HG02759 (cell line): Measurements from ENCODE around the gene RHBDD1.

ENCODE experiments used
- ATAC-seq: cut with Tn5 transposase; IDR thresholded peaks from one replicate; pipeline ENCODE4 v1.9.1; 2021; ENCODE audit warnings: mild to moderate bottlenecking, moderate library complexity; ENCODE audit not compliant: unreplicated experiment

The RHBDD1 gene

DNA sequence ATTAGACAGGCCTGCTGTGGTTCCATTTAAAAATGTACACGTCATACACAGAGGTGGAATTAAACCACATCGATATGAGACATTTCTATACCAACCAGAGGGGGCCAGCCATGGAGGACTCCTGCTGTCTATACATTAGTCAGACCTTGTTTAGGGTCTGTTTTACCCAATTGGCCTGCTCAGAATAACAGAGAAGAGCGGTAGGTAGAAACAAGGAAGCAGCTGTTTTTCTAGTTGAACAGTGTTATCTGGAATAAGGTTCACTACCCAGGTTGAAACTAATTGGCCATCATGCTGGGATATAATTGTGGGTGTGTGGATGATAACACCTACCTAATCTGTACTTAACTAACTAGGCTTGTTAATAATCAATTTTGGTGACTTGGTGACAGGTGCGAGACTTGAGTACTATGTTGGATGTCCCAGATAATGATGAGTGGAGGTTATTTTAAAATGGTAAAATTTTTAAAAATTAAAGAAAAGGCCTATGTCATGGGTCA, 47.5 kb downstream of the RHBDD1 start:
- ATAC-seq: no peak

DNA sequence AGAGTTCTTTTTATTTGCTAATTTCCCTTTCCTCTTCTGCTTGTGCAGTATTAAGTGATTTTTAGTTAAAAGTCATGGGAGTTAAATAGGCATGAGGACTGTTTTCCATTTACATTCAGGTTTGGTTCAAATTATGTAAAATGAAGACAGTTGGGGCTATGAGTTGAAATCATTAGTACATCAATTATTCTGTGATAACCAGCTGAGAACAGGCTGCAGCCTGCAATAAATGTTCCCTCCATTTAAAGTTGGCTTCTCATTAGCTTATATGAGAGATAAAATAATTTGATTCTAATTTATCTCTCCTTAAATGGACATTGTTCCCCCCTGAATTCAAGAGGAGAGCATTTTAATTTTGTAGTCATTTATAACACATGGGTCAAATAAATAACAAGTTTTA, 48.3 kb downstream of the RHBDD1 start:
- ATAC-seq: no peak

DNA sequence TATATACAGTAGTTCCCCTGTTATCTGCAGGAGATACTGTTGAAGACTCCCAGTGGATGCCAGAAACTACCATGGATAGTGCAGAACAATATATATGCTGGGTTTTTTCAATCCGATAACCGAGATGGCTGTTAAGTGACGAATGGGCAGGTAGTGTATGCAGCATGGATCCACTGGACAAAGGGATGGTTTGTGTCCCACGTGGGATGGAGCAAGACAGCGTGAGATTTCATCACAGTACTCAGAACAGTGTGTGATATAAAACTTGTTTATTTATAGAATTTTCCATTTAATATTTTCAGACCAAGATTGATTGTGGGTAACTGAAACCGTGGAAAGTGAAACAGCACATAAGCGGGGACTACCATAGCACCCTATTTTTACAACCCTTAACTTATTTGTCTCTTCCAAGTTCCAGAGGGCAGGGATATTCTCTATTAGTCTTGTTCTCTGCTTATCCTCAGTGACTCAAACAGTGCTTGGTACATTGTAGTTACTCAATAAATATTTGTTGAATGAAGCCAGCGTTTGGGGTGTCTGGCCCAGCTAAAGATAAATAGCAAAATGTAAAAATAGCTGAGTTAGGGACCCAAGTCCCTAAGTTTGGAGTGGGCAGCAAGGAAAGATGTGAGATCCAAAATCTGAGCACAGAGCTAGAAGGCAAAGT, 50.0 kb downstream of the RHBDD1 start:
- ATAC-seq: no peak

DNA sequence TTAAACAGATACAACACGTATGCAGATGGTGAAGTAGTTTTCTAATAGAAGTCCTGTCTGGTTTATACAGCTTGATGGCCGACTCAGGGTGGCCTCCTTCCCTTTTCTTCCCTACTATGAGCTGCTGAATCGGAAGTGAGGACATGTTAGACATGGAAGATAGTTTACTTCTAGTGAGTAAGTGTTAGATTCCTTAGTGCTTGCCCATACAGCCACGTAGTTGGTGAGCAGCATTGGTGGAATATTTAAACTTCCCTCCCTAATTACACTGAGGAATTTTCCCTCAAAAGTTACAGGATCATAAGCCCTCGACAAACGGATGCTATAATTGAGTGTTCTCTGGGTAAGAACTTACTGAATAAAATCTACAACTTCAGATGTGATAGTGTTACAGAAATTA, 52.1 kb downstream of the RHBDD1 start:
- no peak for ATAC-seq

DNA sequence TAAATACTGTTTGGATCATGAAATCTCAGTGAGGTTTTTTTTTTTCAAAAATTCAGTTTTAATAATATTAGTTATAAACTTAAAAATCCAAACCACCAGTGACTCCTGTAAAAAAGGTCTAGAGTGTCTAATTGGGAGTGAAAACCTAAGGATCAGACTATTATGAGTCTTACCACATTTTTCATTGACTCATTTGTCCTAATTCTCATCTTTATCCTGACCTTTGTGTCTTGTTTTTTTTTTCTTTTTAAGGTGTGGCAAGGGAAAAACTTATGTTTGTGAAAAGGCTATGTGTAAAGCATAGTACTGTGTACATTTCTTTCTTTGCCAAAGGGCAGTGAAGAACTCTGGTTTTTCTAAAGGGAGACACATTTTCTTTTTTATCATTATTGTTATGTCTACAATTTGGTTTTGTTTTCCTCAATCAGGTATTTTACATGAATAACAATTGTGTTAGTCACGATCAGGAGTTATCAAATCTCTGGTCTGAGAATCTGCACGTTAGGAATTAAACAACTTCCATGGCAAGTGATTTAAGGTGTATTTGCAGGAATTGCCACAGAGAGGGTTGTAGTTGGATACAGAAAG, 52.6 kb downstream of the RHBDD1 start:
- no peak for ATAC-seq

DNA sequence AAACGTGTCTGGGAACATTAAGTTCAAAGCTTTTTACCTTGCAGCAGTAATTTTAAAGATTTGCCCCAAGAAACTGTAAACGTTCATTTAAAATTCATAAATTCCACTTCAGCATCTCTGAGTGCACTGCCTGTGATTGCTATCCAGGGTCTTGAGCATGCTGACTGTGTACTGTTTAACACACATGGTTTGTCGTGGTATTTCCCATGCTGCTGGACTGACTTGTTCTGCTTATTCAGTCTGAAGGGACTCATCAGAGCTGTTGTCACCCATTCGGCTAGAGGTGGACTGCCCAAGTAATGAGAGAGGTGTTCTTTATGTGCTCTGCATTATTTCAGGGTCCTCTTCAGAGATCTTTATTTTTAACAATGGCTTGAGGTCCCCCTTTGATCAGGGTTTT, 53.1 kb downstream of the RHBDD1 start:
- no peak for ATAC-seq

DNA sequence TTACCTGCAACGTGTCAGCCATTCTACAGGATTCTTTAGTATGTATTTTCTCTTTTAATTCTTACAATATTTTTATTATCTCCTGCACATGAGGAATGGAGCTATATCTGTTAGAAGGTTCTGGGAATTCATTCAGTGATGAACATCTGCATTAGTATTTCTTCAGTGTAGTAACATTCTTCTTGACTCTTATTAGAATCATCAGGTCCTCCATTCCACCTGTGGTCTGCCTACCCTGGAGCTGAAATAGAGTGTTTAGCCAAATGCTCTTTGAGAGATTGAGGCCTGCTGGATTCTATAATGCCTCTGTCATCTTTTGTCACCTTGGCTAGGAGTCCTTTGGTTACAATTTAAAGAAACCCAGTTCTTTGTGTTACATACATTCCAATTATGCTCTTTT, 54.4 kb downstream of the RHBDD1 start:
- ATAC-seq: no peak

DNA sequence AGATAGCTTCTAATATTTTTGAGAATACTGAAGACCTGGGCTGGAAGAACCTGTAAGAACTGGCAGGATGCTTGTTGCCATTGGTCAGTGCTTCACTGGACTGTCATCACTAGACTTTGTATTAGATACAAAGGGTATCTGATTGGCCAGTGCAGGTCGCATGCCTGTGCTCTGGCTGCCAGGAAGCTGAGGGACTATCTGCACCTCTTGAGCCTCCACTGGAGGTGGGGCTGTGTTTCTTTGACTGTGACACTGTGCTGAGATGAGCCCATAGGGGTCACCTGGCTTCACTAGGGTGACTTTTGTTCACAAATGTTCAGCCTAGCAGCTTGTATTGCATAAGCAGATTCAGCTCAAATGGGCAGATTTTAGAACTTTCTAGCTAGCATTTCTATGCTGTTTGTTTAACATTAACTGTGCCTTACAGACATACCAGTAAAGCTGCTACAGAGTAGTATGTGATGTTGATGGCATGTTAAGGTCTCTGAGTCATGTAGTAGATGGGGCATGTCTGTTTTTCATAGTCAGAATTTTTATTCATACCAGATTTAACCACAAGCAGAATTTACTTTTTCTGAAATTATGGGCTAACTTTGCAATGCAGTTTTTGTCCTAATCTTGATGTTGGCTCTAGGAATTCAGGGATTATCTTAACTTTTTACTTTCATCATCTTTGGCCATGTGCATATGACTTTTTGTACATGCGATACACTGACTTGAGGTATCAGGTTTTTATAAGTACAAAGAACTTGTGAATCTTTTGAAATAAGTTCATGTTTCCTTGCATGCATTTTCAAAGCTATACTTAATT, 56.1 kb downstream of the RHBDD1 start:
- no peak for ATAC-seq

DNA sequence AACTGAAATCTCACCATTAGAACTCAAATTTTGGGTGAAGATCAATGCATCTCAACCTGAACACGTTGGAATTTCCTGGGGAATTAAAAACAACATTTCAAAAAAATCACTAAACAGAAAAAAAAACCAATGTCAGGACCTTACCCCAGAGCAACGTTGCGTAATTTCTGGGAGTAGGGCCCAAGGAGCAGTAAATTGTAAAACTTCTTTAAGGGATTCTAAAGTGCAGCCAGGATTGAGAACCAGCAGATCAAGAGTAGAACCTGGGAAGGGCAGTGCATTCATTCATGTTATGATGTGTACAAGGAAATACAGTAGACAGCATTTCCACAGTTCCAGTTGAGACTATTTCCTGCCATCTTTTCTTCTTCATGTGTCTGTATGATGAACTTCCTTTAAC, 56.9 kb downstream of the RHBDD1 start:
- no peak for ATAC-seq

DNA sequence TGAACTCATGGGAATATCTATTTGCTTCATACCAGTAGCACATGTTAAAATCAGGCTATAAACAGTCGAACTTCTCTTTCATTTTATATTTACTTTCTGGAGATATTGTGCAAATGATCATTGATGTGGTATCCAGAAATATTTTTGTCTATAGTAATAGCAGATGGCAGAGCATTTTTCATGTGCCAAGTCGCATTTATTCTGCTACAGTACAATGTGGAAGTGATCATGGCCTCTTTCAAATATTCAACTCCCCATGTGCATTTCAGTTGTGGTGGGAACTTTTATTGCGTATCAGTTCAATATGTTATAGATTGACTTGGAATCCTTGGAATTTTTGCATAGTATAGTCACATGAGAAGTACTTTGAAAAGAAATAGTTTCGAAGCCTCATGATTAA, 57.4 kb downstream of the RHBDD1 start:
- ATAC-seq: no peak

DNA sequence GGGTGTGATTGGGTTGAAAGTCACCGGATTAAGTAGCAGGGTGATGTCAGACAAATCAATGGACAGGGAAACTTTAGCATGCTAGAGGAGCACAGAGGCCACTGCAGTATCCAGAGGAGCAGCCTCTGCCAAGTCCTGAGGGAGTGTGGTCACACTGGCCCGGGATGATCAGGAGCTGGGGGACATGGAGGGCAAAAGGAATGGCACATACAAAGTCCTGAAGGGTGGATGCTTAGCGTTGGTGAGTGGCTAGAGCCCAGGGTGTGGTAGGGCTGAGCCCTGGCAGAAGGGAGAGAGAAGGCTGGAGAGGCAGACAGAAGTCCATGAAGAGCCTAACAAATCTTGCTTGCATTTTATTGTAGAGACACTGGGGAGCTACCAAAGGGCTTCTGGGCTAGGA, 58.9 kb downstream of the RHBDD1 start:
- no peak for ATAC-seq

DNA sequence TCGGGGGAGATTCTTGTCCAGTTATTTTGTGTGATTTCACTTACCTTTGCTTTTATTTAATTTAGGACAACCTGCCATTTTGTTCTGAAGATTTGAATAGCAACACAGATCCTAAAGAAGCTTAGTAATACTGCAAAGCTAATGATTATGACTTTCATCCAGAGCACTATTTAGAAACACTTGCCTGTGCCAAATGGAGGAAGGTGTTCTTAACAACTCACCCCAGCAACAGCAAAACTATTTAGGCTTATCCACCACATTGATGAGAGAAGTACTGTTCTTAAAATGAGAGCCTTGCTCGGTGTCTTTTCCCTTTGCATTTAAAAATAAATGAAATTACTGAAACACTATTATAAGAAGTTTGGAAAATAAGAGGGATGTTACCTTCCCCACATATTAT, 59.7 kb downstream of the RHBDD1 start:
- ATAC-seq: no peak

DNA sequence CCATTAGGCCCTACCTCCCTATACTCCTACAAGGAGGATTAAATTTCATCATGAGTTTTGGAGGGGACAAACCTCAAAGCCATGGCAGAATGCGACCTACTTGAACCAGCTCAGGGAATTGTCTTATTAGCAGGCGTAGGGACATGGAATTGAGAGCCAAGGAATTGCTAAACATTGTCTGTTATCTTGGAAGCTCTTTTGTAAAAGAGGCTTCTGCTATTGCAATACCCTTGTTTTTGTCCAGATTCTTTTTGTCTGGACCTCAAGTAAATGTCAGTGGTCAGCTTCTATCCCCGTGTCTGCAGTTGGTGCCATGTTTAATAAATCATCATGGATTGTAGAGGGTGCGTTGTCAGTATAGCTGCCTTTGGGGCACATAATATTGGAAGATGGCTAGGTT, 62.3 kb downstream of the RHBDD1 start:
- ATAC-seq: no peak

DNA sequence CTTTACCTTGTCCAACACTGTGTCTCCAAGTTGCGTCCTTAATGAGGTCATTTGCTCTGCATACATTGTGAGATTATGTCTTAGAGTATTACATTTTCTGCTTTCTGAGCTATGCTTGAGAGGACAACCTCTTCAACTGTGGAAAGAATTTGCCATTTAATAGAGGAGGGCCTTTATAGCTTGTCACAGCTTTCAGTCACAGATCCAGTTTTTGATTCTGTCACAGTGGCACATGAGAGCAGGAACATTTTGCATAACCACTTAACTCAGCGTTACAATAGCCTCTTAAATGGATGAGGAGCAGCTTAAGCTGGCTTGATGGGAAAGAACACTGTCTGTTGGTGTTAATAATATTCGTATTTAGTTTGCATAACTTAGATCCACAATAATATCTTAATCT, 63.0 kb downstream of the RHBDD1 start:
- ATAC-seq: no peak

DNA sequence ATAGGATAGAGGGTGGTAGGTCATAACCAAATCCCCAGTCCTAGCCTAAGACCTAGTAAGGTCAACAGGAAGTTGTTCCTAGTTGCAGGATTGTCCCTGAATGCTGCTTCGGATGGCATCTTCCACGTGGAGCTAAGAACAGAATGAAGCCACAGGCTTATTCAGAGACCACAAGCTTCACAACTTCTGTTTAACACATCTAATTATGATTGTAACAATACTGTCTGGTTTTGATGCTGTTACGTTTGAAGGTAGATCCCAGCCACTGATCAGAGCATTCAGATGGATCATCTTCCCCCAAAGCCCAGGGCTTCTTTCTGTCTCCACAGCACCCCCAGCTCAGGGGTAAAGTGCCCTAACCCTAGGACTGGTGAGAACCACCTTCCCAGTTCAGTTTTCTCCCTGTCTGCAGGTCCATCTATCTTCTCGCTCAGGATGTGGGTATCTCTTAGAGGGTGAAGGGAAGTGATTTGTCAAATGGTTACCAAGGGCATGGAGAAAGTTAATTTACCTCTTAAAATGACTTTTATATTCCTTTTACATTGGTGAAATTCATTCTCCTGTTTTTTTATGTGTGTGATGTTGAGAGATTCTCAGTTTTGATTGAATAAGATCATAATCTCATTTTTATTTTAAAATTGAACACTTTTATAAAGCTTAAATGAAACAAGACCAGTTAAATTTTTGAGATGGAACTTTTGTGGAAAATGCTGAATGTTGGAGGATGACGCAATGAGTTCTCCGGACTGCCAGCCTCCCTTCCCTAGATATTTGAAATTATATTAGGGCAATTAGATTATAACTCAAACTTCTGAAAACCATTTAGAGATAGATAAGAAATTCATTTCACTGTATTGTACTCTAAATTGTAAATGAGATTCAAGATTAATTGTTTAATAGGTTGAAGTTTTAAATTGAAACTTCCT, 66.5 kb downstream of the RHBDD1 start:
- no peak for ATAC-seq

DNA sequence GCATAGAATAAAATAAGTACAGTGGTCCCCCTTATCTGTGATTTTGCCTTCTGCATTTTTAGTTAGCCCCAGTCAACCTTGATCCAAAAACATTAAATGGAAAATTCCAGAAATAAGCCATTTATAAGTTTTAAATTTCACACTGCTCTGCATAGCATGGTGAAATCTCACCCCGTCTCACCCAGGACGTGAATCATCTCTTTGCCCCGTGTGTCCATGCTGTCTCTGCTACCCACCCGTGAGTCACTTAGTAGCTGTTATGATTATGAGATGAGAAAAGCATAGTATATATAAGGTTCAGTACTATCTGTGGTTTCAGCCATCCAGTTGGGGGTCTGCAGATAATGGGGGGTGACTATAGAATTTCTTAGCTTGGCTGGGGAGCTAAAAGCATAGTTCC, 67.3 kb downstream of the RHBDD1 start:
- no peak for ATAC-seq

DNA sequence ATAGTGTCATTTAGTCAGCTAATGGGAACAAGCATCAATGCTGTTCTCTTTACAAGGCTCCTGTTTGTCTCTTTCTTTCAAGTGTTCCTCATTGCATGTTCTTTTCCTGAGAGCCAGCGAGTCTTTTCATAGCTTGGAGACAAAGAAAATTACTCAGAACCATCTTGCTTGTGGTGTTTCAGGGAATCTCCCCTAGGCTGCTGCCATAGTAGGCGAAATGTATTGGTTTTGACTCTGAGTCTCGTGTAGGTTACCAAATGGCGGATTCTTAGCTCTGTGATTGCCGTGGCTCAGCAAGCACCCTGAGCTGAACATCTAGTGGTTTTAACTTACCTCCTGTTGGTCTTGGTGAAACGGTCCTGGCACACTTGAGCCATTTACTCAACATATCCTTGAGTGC, 68.7 kb downstream of the RHBDD1 start:
- peak; percentile 51 for ATAC-seq

DNA sequence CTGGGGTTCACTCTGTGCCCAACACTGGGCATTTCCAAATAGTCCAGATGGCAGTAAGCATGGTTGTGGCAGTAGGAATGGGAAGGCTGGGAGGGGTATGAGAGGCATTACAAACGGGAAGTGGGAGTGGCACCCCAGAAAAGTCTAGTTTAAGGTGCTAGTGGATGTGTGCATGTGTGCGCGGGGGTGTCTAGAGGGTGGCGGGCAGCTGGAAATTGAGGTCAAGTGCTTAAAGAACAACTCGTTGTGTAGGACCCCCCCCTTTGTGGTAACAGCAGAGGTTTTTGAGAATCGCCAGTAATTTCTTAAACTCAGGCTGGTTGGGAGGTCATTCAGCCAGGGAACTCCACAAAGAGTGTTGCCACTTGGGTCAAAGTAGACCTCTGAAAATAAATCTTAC, 69.9 kb downstream of the RHBDD1 start:
- no peak for ATAC-seq

DNA sequence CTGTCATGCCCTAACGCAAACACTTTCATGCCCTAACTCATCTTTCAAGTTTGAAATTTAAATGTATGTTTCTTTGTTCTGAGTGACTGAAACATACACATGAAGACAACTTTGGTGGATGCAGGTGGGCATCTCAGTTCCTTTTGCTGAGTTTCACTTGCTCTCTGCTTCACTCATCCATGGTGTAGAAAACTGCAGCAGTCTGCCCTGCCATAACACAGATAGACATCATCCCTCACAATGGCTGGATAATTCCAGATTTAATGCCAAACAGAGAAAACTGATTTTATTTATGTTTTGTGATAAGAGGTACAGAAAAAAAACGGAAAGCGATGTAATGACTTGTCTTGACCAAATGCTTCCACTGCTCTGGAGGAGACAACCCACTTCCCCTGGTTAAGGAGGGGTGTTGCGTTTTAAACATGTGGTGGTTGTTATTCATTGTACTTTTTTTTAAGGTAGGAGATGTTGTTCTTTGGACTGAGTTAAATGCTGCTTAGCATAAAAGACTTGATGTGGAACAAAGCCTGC, 70.4 kb downstream of the RHBDD1 start:
- ATAC-seq: peak; percentile 79

DNA sequence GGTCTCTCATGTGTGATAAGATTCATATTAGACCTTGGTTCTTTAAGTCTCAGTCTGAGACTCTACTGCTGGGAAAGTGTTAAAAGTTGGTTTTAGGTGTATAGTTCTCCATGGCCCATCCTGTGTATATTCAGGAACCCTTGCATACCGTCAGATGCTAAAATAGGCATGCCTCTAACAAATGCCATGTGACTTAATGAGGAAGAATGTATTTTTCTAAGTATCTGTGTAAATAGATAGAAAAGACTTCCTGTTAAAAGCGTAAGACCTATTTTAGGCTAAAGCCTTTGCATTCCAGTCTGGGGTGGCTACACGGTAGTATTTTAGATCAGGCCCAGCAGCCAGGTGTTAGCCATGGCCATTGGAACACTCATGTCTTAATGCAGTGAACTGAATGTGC, 73.3 kb downstream of the RHBDD1 start:
- no peak for ATAC-seq

DNA sequence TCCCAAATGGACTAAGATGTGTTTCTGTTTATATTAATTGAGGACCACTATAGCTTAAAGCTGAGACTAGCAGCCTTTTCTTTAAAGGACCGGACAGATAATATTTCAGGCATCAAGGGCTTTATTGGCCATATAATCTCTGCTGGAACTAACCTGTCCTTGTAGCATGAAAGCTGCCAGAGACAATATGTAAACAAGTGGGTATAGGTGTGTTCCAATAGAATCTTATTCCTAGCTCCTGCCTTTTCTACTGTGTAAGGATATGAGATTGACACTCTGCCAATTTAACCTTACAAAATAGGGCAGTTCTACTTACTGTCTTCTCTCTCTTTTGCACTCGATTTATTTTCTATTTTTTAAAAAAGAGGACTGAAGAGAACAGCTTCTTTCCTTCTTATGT, 74.0 kb downstream of the RHBDD1 start:
- no peak for ATAC-seq
